ENCODE results near the gene SLC9A1. TPM values are rescaled to one million over a fixed set of nuclear protein-coding genes. Genes with fewer than 3 reads are reported as not detected.

Gene SLC9A1
- total RNA-seq, 6 donors from 2014 or later, result 18.1 to 51.4 (median 31.5) TPM

DNA sequence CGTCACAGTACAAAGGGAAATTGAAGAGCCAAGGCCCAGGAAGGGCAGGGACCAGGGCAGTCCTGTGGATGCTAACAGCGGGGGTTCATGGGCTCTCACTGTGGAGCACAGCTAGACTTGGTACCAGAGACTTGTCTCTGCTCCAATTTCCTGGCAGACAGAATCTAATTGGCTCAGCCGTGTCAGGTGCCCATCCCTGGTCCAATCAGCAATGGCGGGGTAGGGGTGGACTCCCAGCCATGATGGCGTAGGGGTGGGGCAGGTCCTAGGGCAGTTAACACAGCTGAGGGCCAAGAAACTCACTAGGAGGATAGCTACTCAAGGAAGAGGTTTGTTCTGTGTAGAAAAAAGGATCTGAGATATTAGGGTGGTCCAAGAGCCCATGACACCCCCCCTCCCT is 102.4 kb downstream of the SLC9A1 start:
- 92 to 93% methylated on average over 3 to 5 of the region's 5 CpGs for WGBS, 2 donors

GRCh38 chr1:27049607-27050006 is 105.3 kb downstream of the SLC9A1 start:
- ATAC-seq (ENCODE audit: low FRiP score in 2 of 2) (no peak), DNase-seq (no peak)
- no peaks in the 10 kb centered on the region for H3K27me3 ChIP-seq
- no peaks in the 10 kb centered on the region for H3K36me3 ChIP-seq
- 68 to 77% methylated on average over 3 of the region's 3 CpGs for WGBS, 2 donors
- H3K4me1 ChIP-seq, result peaks cover 10 to 15% (median 13%) of the 10 kb centered on the region in 4 donors
- no peak overlapping the region for H3K27ac ChIP-seq
- H3K4me3 ChIP-seq, result no peak overlapping the region
- TF ChIP-seq, protein P1, sequence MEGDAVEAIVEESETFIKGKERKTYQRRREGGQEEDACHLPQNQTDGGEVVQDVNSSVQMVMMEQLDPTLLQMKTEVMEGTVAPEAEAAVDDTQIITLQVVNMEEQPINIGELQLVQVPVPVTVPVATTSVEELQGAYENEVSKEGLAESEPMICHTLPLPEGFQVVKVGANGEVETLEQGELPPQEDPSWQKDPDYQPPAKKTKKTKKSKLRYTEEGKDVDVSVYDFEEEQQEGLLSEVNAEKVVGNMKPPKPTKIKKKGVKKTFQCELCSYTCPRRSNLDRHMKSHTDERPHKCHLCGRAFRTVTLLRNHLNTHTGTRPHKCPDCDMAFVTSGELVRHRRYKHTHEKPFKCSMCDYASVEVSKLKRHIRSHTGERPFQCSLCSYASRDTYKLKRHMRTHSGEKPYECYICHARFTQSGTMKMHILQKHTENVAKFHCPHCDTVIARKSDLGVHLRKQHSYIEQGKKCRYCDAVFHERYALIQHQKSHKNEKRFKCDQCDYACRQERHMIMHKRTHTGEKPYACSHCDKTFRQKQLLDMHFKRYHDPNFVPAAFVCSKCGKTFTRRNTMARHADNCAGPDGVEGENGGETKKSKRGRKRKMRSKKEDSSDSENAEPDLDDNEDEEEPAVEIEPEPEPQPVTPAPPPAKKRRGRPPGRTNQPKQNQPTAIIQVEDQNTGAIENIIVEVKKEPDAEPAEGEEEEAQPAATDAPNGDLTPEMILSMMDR (IDR thresholded peaks at IDR 0.05), result no peak
- no peaks in the 10 kb centered on the region for H3K9me3 ChIP-seq

More for the DNA sequence above, 102.4 kb downstream of the SLC9A1 start:
- TF ChIP-seq EP300 (IDR thresholded peaks at IDR 0.05) (no peak), POLR2AphosphoS5 (IDR thresholded peaks at IDR 0.05) (no peak), POLR2A (IDR thresholded peaks at IDR 0.05) (no peak)
- TF ChIP-seq, protein P1 (IDR thresholded peaks at IDR 0.05), result no peak
- Histone ChIP-seq H3K4me1 (no peaks in the 10 kb centered on the region), H3K27me3 (no peaks in the 10 kb centered on the region), H3K4me3 (no peak overlapping the region), H3K9me3 (no peaks in the 10 kb centered on the region), H3K27ac (no peak overlapping the region), H3K36me3 (no peaks in the 10 kb centered on the region)
- no peak for ATAC-seq (ENCODE audit: low FRiP score in 2 of 2)
- DNase-seq, result no peak

- Histone ChIP-seq H3K4me1 (peaks cover 11 to 19% (median 15%) of the 10 kb centered on the region in 4 donors), H3K4me3 (no peak overlapping the region), H3K27ac (no peak overlapping the region), H3K36me3 (no peaks in the 10 kb centered on the region), H3K9me3 (no peaks in the 10 kb centered on the region), H3K27me3 (no peaks in the 10 kb centered on the region)
- 80 to 81% methylated on average over 2 of the region's 2 CpGs for WGBS, 2 donors
- ATAC-seq (ENCODE audit: low FRiP score in 2 of 2) (no peak), DNase-seq (no peak)
- TF ChIP-seq POLR2A (IDR thresholded peaks at IDR 0.05), result no peak
- TF ChIP-seq, protein P1 (IDR thresholded peaks at IDR 0.05), result no peak
- no peak for TF ChIP-seq POLR2AphosphoS5 (IDR thresholded peaks at IDR 0.05)
- no peak for TF ChIP-seq EP300 (IDR thresholded peaks at IDR 0.05)
These were observed 105.8 kb downstream of the SLC9A1 start for GRCh38 chr1:27049100-27049499.

Other genes starting within 250 kb of the SLC9A1 start
- gene NR0B2, start 241.2 kb downstream of the SLC9A1 start, total RNA-seq, result 1 to 10 TPM in 4 of 6 donors, under 1 TPM in 1, not detected in 1; 0.89 to 8.8 (median 2.4) TPM
- gene NUDC, start 233.4 kb downstream of the SLC9A1 start, total RNA-seq, result 10 to 100 TPM; 41.9 to 81.2 (median 60.2) TPM
- 10 to 100 TPM in 4 of 6 donors, 1 to 10 TPM in 2; 7.7 to 23.3 (median 11.8) TPM for gene KDF1, start 194.7 kb downstream of the SLC9A1 start, total RNA-seq
- 10 to 100 TPM in 5 of 6 donors, 1 to 10 TPM in 1; 9.1 to 38.0 (median 26.0) TPM for gene TRNP1, start 161.4 kb downstream of the SLC9A1 start, total RNA-seq
- gene TENT5B, start 142.3 kb downstream of the SLC9A1 start, total RNA-seq, result 100 to 1,000 TPM in 1 of 6 donors, 10 to 100 TPM in 5; 10.5 to 124 (median 43.1) TPM
- gene WDTC1, start 79.5 kb upstream of the SLC9A1 start, total RNA-seq, result 10 to 100 TPM; 43.5 to 75.0 (median 51.8) TPM
- 10 to 100 TPM; 11.5 to 43.9 (median 30.1) TPM for gene TMEM222, start 167.0 kb upstream of the SLC9A1 start, total RNA-seq
- gene SYTL1, start 186.9 kb upstream of the SLC9A1 start, total RNA-seq, result 10 to 100 TPM; 28.7 to 74.4 (median 44.1) TPM
- gene MAP3K6, start 211.8 kb upstream of the SLC9A1 start, total RNA-seq, result 100 to 1,000 TPM in 4 of 6 donors, 10 to 100 TPM in 2; 36.6 to 302 (median 118) TPM
- 1,000 to 10,000 TPM in 1 of 6 donors, 100 to 1,000 TPM in 5; 145 to 1,319 (median 555) TPM for gene FCN3, start 219.7 kb upstream of the SLC9A1 start, total RNA-seq
- 10 to 100 TPM in 1 of 6 donors, 1 to 10 TPM in 5; 2.3 to 12.3 (median 5.5) TPM for gene CD164L2, start 228.2 kb upstream of the SLC9A1 start, total RNA-seq
- gene GPR3, start 237.5 kb upstream of the SLC9A1 start, total RNA-seq, result 1 to 10 TPM in 2 of 6 donors, under 1 TPM in 3, not detected in 1; 0.39 to 1.6 (median 0.76) TPM

Measured in upper lobe of left lung (tissue), 6 donors.